Suprapubic skin (tissue), 4 donors: ENCODE results near the gene SKAP2.

ENCODE experiments used
- EP300 ChIP-seq: sonication (generic); formaldehyde crosslinking; IDR thresholded peaks from one replicate; pipeline ENCODE4 v1.6.1; 2017; ENCODE audit warnings: antibody characterized with exemption
- POLR2A ChIP-seq, 2 donors: fragments of 450-650 bp; IDR thresholded peaks; one replicate each; pipeline ENCODE4 v1.6.1; 2017; ENCODE audit warnings: antibody characterized with exemption in 2 of 2, mild to moderate bottlenecking in 2 of 2, moderate library complexity in 2 of 2
- POLR2AphosphoS5 ChIP-seq, 3 donors: sonication (generic); formaldehyde crosslinking; IDR thresholded peaks; one replicate each; pipeline ENCODE4 v1.6.1; 2017; ENCODE audit warnings: antibody characterized with exemption in 3 of 3
- TF ChIP-seq, protein P1 (sequence below), 2 donors: fragments of 200-600 bp in 1 of 2; fragments of 450-650 bp in 1 of 2; sonication (generic) in 1 of 2; IDR thresholded peaks; one replicate each; pipeline ENCODE4 v1.5.1; 2016 to 2019; ENCODE audit warnings: antibody characterized with exemption in 2 of 2, mild to moderate bottlenecking in 1 of 2, moderate library complexity in 1 of 2

DNA sequence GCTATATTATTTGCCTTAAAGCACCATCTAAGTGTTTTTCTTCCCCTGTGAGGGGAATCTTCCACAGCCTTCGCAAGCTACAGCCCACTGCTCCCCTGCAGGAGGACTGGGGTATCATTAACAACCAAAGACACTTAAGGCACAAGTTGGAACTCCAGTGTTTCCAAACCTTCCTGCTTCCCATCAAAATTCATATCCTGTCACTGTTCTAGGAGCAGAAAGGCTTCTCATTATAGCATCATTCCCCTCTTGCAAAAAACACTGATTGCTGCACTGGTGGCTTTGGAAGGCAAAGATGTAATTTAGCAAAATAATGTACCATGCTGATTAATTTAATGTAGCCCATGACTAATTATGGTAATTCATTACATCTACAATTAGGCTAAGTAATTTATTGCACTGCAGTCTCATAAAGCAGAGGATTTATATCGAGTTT lies 207.2 kb downstream of the SKAP2 start:
- TF ChIP-seq, protein P1, sequence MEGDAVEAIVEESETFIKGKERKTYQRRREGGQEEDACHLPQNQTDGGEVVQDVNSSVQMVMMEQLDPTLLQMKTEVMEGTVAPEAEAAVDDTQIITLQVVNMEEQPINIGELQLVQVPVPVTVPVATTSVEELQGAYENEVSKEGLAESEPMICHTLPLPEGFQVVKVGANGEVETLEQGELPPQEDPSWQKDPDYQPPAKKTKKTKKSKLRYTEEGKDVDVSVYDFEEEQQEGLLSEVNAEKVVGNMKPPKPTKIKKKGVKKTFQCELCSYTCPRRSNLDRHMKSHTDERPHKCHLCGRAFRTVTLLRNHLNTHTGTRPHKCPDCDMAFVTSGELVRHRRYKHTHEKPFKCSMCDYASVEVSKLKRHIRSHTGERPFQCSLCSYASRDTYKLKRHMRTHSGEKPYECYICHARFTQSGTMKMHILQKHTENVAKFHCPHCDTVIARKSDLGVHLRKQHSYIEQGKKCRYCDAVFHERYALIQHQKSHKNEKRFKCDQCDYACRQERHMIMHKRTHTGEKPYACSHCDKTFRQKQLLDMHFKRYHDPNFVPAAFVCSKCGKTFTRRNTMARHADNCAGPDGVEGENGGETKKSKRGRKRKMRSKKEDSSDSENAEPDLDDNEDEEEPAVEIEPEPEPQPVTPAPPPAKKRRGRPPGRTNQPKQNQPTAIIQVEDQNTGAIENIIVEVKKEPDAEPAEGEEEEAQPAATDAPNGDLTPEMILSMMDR (IDR thresholded peaks at IDR 0.05): no peak
- TF ChIP-seq EP300: no peak
- no peak for TF ChIP-seq POLR2A (IDR thresholded peaks at IDR 0.05)
- TF ChIP-seq POLR2AphosphoS5 (IDR thresholded peaks at IDR 0.05): no peak
